H1 (cell line): ENCODE data around the gene PCCA. TPM values are rescaled to one million over a fixed set of nuclear protein-coding genes. Genes with fewer than 3 reads are reported as not detected.
A peak's percentile ranks its signal among the peaks of the same experiment; 100 is the strongest.

Experiments
- CTCF ChIA-PET: fragments of 300-600 bp; sonication (Branson Sonifier 250); formaldehyde crosslinking; loops from one replicate; lab custom pipeline; 2021; ENCODE audit not compliant: partially characterized antibody; lab: Charles Lee
- POLR2A ChIA-PET: fragments of 300-600 bp; sonication (Branson Sonifier 250); formaldehyde crosslinking; loops from one replicate; lab custom pipeline; 2021; ENCODE audit warnings: inconsistent platforms; ENCODE audit not compliant: partially characterized antibody; lab: Charles Lee
- DNase-seq, 2 experiments: peaks; one replicate each; pipeline versions ENCODE4 v3.0.0 to v3.0.0-alpha.2; 2010 to 2022; ENCODE audit warnings: low spot score in 2 of 2, low read depth in 1 of 2, mixed read lengths in 1 of 2
- FAIRE-seq: peaks from 2 replicates; lab custom pipeline; 2011; peaks lifted over from hg19 to GRCh38; lab: Jason Lieb, UNC
- H2AFZ ChIP-seq: 2 replicates; pipeline ENCODE4 v1.8.1; 2012; ENCODE audit warnings: low read length, inconsistent platforms
- H2AK5ac ChIP-seq: 2 replicates; pipeline ENCODE4 v1.6.1; 2013; ENCODE audit warnings: low read depth, low read length
- H2BK120ac ChIP-seq: replicated peaks from 2 replicates; pipeline ENCODE3; 2013; ENCODE audit warnings: low read depth, low read length, inconsistent platforms
- H2BK12ac ChIP-seq: 2 replicates; pipeline ENCODE4 v1.6.1; 2013; ENCODE audit warnings: low read depth, low read length
- H2BK15ac ChIP-seq: 2 replicates; pipeline ENCODE4 v1.6.1; 2013; ENCODE audit warnings: low read length
- H2BK20ac ChIP-seq: 2 replicates; pipeline ENCODE4 v1.6.1; 2013; ENCODE audit warnings: low read length
- H2BK5ac ChIP-seq: 2 replicates; pipeline ENCODE4 v1.6.1; 2013; ENCODE audit warnings: low read depth, low read length
- H3K14ac ChIP-seq: 2 replicates; pipeline ENCODE4 v1.6.1; 2013; ENCODE audit warnings: inconsistent platforms; ENCODE audit not compliant: insufficient read length
- H3K18ac ChIP-seq: 2 replicates; pipeline ENCODE4 v1.6.1; 2013; ENCODE audit warnings: low read length; ENCODE audit errors: extremely low read depth
- H3K23ac ChIP-seq: 2 replicates; pipeline ENCODE4 v1.6.1; 2013; ENCODE audit warnings: inconsistent platforms; ENCODE audit not compliant: insufficient read length
- H3K23me2 ChIP-seq: 2 replicates; pipeline ENCODE4 v1.6.1; 2013; ENCODE audit warnings: low read depth, low read length
- H3K27ac ChIP-seq: 2 replicates; pipeline ENCODE4 v1.6.1; 2011; ENCODE audit warnings: low read depth, low read length, inconsistent platforms
- H3K27me3 ChIP-seq, 4 experiments: replicated peaks in 1 of 4; 1 replicate in 1 of 4; 2 replicates in 3 of 4; pipeline versions ENCODE4 v1.6.1 to v1.8.1; 2011 to 2013; ENCODE audit warnings: low read length in 3 of 4, mild to moderate bottlenecking in 3 of 4, inconsistent platforms in 2 of 4, mixed read lengths in 2 of 4, moderate library complexity in 1 of 4; ENCODE audit not compliant: control insufficient read depth in 3 of 4, insufficient read depth in 3 of 4; ENCODE audit errors: extremely low read depth in 1 of 4
- H3K36me3 ChIP-seq, 4 experiments: 2 replicates each; pipeline versions ENCODE4 v1.6.1 to v1.8.1; 2011 to 2013; ENCODE audit warnings: mild to moderate bottlenecking in 4 of 4, low read length in 3 of 4, moderate library complexity in 2 of 4, control low read depth in 1 of 4, inconsistent platforms in 1 of 4; ENCODE audit not compliant: insufficient read depth in 4 of 4, control insufficient read depth in 2 of 4
- H3K4ac ChIP-seq: replicated peaks from 2 replicates; pipeline ENCODE3; 2013; ENCODE audit warnings: low read length, low read depth, mixed read lengths, inconsistent platforms; ENCODE audit not compliant: insufficient read length
- H3K4me1 ChIP-seq, 4 experiments: replicated peaks in 1 of 4; 1 replicate in 1 of 4; 2 replicates in 3 of 4; pipeline versions ENCODE4 v1.6.1 to v1.8.1; 2011 to 2013; ENCODE audit warnings: low read length in 3 of 4, inconsistent platforms in 2 of 4, mixed read lengths in 1 of 4; ENCODE audit not compliant: insufficient read depth in 4 of 4, control insufficient read depth in 3 of 4
- H3K4me2 ChIP-seq, 2 experiments: 2 replicates each; pipeline versions ENCODE4 v1.6.1 to v1.8.1; 2011 to 2013; ENCODE audit warnings: low read depth in 2 of 2, low read length in 2 of 2, control low read depth in 1 of 2, inconsistent platforms in 1 of 2, mild to moderate bottlenecking in 1 of 2; ENCODE audit not compliant: insufficient read depth in 1 of 2
- H3K4me3 ChIP-seq, 4 experiments: fragments of 200-600, 300-600 bp in 1 of 4; sonication (generic), shearing (Covaris generic), sonication (Bioruptor Twin) in 1 of 4; 2 replicates each; pipeline versions ENCODE4 v1.5.1 to v1.8.1; 2011 to 2016; ENCODE audit warnings: low read length in 4 of 4, low read depth in 3 of 4, control low read depth in 2 of 4, inconsistent platforms in 2 of 4, mild to moderate bottlenecking in 2 of 4, mixed read lengths in 1 of 4, moderate library complexity in 1 of 4; ENCODE audit not compliant: insufficient read depth in 2 of 4; ENCODE audit errors: extremely low read depth in 1 of 4
- H3K56ac ChIP-seq: replicated peaks from 2 replicates; pipeline ENCODE3; 2013; ENCODE audit warnings: low read depth, mild to moderate bottlenecking, mixed read lengths, low read length, inconsistent platforms; ENCODE audit not compliant: insufficient read length
- H3K79me1 ChIP-seq: 2 replicates; pipeline ENCODE4 v1.6.1; 2013; ENCODE audit warnings: low read depth, low read length, control low read depth
- H3K79me2 ChIP-seq, 2 experiments: 2 replicates each; pipeline versions ENCODE4 v1.6.1 to v1.8.1; 2012 to 2013; ENCODE audit warnings: low read length in 2 of 2, mild to moderate bottlenecking in 2 of 2, inconsistent platforms in 1 of 2; ENCODE audit not compliant: insufficient read depth in 2 of 2, control insufficient read depth in 1 of 2
- H3K9ac ChIP-seq, 4 experiments: replicated peaks in 1 of 4; 1 replicate in 1 of 4; 2 replicates in 3 of 4; pipeline versions ENCODE4 v1.6.1 to v1.8.1; 2011 to 2013; ENCODE audit warnings: low read depth in 3 of 4, low read length in 3 of 4, control low read depth in 2 of 4, mild to moderate bottlenecking in 2 of 4, moderate library complexity in 2 of 4, inconsistent platforms in 1 of 4; ENCODE audit errors: extremely low read depth in 1 of 4
- H3K9me3 ChIP-seq, 2 experiments: 2 replicates each; pipeline versions ENCODE4 v1.6.1 to v1.8.1; 2012 to 2013; ENCODE audit warnings: mild to moderate bottlenecking in 2 of 2, moderate library complexity in 2 of 2, control low read depth in 1 of 2, inconsistent platforms in 1 of 2, low read depth in 1 of 2, low read length in 1 of 2, mixed read lengths in 1 of 2; ENCODE audit not compliant: insufficient read depth in 2 of 2
- H4K20me1 ChIP-seq, 2 experiments: replicated peaks in 1 of 2; 2 replicates each; pipeline versions ENCODE3 to v1.8.1; 2011 to 2013; ENCODE audit warnings: inconsistent platforms in 2 of 2, low read length in 2 of 2, mild to moderate bottlenecking in 1 of 2; ENCODE audit not compliant: insufficient read depth in 2 of 2, control insufficient read depth in 1 of 2
- H4K5ac ChIP-seq: 2 replicates; pipeline ENCODE4 v1.6.1; 2013; ENCODE audit warnings: low read length, low read depth, mixed read lengths, inconsistent platforms; ENCODE audit not compliant: insufficient read length
- H4K8ac ChIP-seq: 2 replicates; pipeline ENCODE4 v1.8.0; 2013; ENCODE audit warnings: mild to moderate bottlenecking, moderate library complexity, low read length, inconsistent platforms; ENCODE audit not compliant: insufficient read depth; ENCODE audit errors: extremely low read depth
- H4K91ac ChIP-seq: replicated peaks from 2 replicates; pipeline ENCODE3; 2013; ENCODE audit warnings: low read length, mixed read lengths, inconsistent platforms; ENCODE audit not compliant: insufficient read length
- HDAC2 ChIP-seq, 2 experiments: fragments of 300-600 bp in 1 of 2; sonication (generic) in 1 of 2; IDR thresholded peaks; 2 replicates each; pipeline ENCODE4 v1.6.1; 2011 to 2012; ENCODE audit warnings: low read depth in 2 of 2, low read length in 2 of 2, mild to moderate bottlenecking in 2 of 2, moderate library complexity in 2 of 2, borderline replicate concordance in 1 of 2, inconsistent platforms in 1 of 2
- SUZ12 ChIP-seq: fragments of 200-600 bp; sonication (generic); IDR thresholded peaks from 2 replicates; pipeline ENCODE4 v1.6.1; 2012; ENCODE audit warnings: mild to moderate bottlenecking, inconsistent platforms, low read length, moderate library complexity, mixed read lengths
- WGBS, 2 experiments: shearing (Covaris generic) in 1 of 2; methylation state at CpG; one replicate each; pipeline versions ENCODE4 v1.1.6 to v1.1.7; 2013 to 2015; ENCODE audit warnings: low lambda C conversion rate in 2 of 2, mixed read lengths in 2 of 2, inconsistent platforms in 1 of 2, low coverage in 1 of 2, missing lambda C conversion rate in 1 of 2; ENCODE audit not compliant: insufficient replicate concordance in 2 of 2, insufficient coverage in 1 of 2, insufficient read length in 1 of 2; ENCODE audit errors: extremely low coverage in 1 of 2, missing lambda C conversion rate in 1 of 2; 5-methylcytosine and 5-hydroxymethylcytosine counted together
- polyA plus RNA-seq, 7 experiments: library from polyadenylated mRNA; depleted of rRNA in 3 of 7; stranded (reverse) in 5 of 7; unstranded in 2 of 7; fragments of >200 nt in 5 of 7; fragments of 200-250 nt in 2 of 7; gene quantifications; 1 replicate in 5 of 7; 2 replicates in 1 of 7; 4 replicates in 1 of 7; pipeline versions ENCODE4 v1.2.1 to v1.2.3, GENCODE V29; 2011 to 2013; ENCODE audit warnings: missing spikeins in 2 of 7, mixed read lengths in 2 of 7
- total RNA-seq: library from RNA; stranded (reverse); fragmentation: NEBNext Ultra II Directional; extraction: Animal tissue kit (Norgen Biotek cat#: 25700); gene quantifications from 2 replicates; pipeline ENCODE4 v1.2.1, GENCODE V29; 2021

PCCA gene
- total and polyA plus RNA-seq, 2 of the 8 experiments (the other 6 are each of a cell fraction or from before 2014, with no cell fraction given): 18.4 to 49.8 TPM

- H3K23ac ChIP-seq: no peak overlapping the region
- peak overlapping the region; percentile 19 for H3K4ac ChIP-seq
- peaks cover 0 to 15% (median 11%) of the 10 kb centered on the region in 4 experiments; a peak in 4 of 7 replicates for H3K4me1 ChIP-seq
- peak overlapping the region; percentile 20; the same call in 1 of the 2 replicates for H2BK5ac ChIP-seq
- no peaks in the 10 kb centered on the region for H3K79me2 ChIP-seq
- no peak overlapping the region for H4K8ac ChIP-seq
- peak overlapping the region; percentile 9 to 39; a peak in 1 of 4 replicates for H3K4me2 ChIP-seq
- TF ChIP-seq HDAC2 (IDR thresholded peaks at IDR 0.05; ENCODE audit: borderline replicate concordance in 1 of 2, low read depth in 2 of 2, low read length in 2 of 2) (0 out of 4 replicates have a peak, but pooled peaks of 1 of the 2 experiments have one; percentile 4), SUZ12 (no peak)
- H3K4me3 ChIP-seq: no peak overlapping the region
- POLR2A ChIA-PET: interaction anchor here (0.9 to 1.1 kb wide), 6 partner anchors 9 to 508 kb away, joined by 3 to 6 read pairs (median 4); no protein-coding TSS in a partner anchor
- 0 out of 2 replicates have a peak overlapping the region, but pooled peaks have one; percentile 32 for H2BK12ac ChIP-seq
- H3K9ac ChIP-seq: no peak overlapping the region
- H3K18ac ChIP-seq: no peak overlapping the region
- no peaks in the 10 kb centered on the region for H4K20me1 ChIP-seq
- FAIRE-seq (peak; percentile 42), DNase-seq (no peak)
- H2BK20ac ChIP-seq: no peak overlapping the region; the same call in 1 of the 2 replicates
- H3K9me3 ChIP-seq: no peaks in the 10 kb centered on the region
- no peak overlapping the region for H3K27ac ChIP-seq
- no peaks in the 10 kb centered on the region for H3K27me3 ChIP-seq
- no peak overlapping the region for H3K56ac ChIP-seq
- H4K91ac ChIP-seq: peak overlapping the region; percentile 56
- H3K23me2 ChIP-seq: no peaks in the 10 kb centered on the region
- no peaks in the 10 kb centered on the region for H3K36me3 ChIP-seq
- no peak overlapping the region for H2BK15ac ChIP-seq
- no peak overlapping the region for H2AFZ ChIP-seq
- H2BK120ac ChIP-seq: peak overlapping the region; percentile 83
- peak overlapping the region; percentile 47 for H4K5ac ChIP-seq
- no peaks in the 10 kb centered on the region for H3K79me1 ChIP-seq
- no peak overlapping the region for H2AK5ac ChIP-seq
- H3K14ac ChIP-seq: no peak overlapping the region
- WGBS, 2 experiments: 73% methylated on average over 8 of the region's 8 CpGs; no CpG with 5 or more reads in 1 of the 2 experiments
- CTCF ChIA-PET: interaction anchor here (0.7 to 2.2 kb wide), 4 partner anchors 9 to 423 kb away, joined by 3 to 9 read pairs (median 3); no protein-coding TSS in a partner anchor
Measured at GRCh38 chr13:100491164-100491842, 402.4 kb downstream of the PCCA start.
